Activated T-helper 17 cell treated with anti-CD3 and anti-CD28 coated beads, Interleukin-2, amount 50 U/mL, for 72 hours (primary cell): ENCODE results near the gene MUTYH. TPM values are rescaled to one million over a fixed set of nuclear protein-coding genes. Genes with fewer than 3 reads are reported as not detected.
"Not testable (repeated sequence)": the region's sequence is repeated elsewhere in the genome, so short reads cannot be mapped to it uniquely, and the experiment has no call there.

ENCODE experiments used
- ATAC-seq: fragments of 150-1000 bp; cut with Tn5 transposase; replicated peaks from 2 replicates; pipeline ENCODE4 v1.10.0; 2021; ENCODE audit warnings: mild to moderate bottlenecking, moderate library complexity
- H3K27ac Mint-ChIP-seq: one replicate; pipeline ENCODE4 v1.8.0; 2022; ENCODE audit warnings: mixed read lengths
- H3K27me3 Mint-ChIP-seq: one replicate; pipeline ENCODE4 v1.8.0; 2022; ENCODE audit warnings: mixed read lengths
- H3K36me3 Mint-ChIP-seq: one replicate; pipeline ENCODE4 v1.8.0; 2022; ENCODE audit warnings: low read depth, mild to moderate bottlenecking, mixed read lengths
- H3K4me1 Mint-ChIP-seq: one replicate; pipeline ENCODE4 v1.8.0; 2022; ENCODE audit warnings: mixed read lengths
- H3K4me3 Mint-ChIP-seq: one replicate; pipeline ENCODE4 v1.8.0; 2022; ENCODE audit warnings: mild to moderate bottlenecking, mixed read lengths
- H3K9me3 Mint-ChIP-seq: one replicate; pipeline ENCODE4 v1.8.0; 2022; ENCODE audit warnings: mixed read lengths
- total RNA-seq, 2 donors: library from RNA; stranded (reverse); gene quantifications; one replicate each; pipeline ENCODE4 v1.2.3, GENCODE V29; 2022

The MUTYH gene
- total RNA-seq, 2 donors from 2014 or later, result 23.5 to 35.4 TPM

- H3K27me3 Mint-ChIP-seq, H3K4me3 Mint-ChIP-seq, H3K4me1 Mint-ChIP-seq, H3K27ac Mint-ChIP-seq, H3K36me3 Mint-ChIP-seq, ATAC-seq, H3K9me3 Mint-ChIP-seq: not testable (repeated sequence)
Observed at GRCh38 chr1:45291002-45291401, 49.2 kb downstream of the MUTYH start.

- not testable (repeated sequence) for ATAC-seq, H3K27ac Mint-ChIP-seq, H3K4me1 Mint-ChIP-seq, H3K27me3 Mint-ChIP-seq, H3K9me3 Mint-ChIP-seq, H3K36me3 Mint-ChIP-seq, H3K4me3 Mint-ChIP-seq
Observed at GRCh38 chr1:45286521-45286920, 53.7 kb downstream of the MUTYH start.

- not testable (repeated sequence) for H3K27me3 Mint-ChIP-seq, H3K4me3 Mint-ChIP-seq, H3K9me3 Mint-ChIP-seq, ATAC-seq, H3K27ac Mint-ChIP-seq, H3K36me3 Mint-ChIP-seq, H3K4me1 Mint-ChIP-seq
Observed at GRCh38 chr1:45284858-45285257, 55.4 kb downstream of the MUTYH start.

- no peak overlapping the region for H3K27ac Mint-ChIP-seq
- H3K4me1 Mint-ChIP-seq, result no peaks in the 10 kb centered on the region
- no peak for ATAC-seq
- peaks cover 8% of the 10 kb centered on the region for H3K27me3 Mint-ChIP-seq
- H3K36me3 Mint-ChIP-seq, result no peaks in the 10 kb centered on the region
- H3K4me3 Mint-ChIP-seq, result no peak overlapping the region
- H3K9me3 Mint-ChIP-seq, result no peaks in the 10 kb centered on the region
Observed at GRCh38 chr1:45282351-45282750, 57.9 kb downstream of the MUTYH start.

Other genes starting within 250 kb of the MUTYH start
- 1 to 10 TPM in 1 of 2 donors, under 1 TPM in 1; 0.86 to 1.9 TPM for gene ZSWIM5, start 133.8 kb downstream of the MUTYH start, total RNA-seq
- gene HPDL, start 13.5 kb downstream of the MUTYH start, total RNA-seq, result 10 to 100 TPM in 1 of 2 donors, 1 to 10 TPM in 1; 4.5 to 22.6 TPM
- gene TOE1, start 270 bp downstream of the MUTYH start, total RNA-seq, result 10 to 100 TPM; 23.2 to 35.8 TPM
- 1 to 10 TPM; 2.7 to 8.9 TPM for gene TESK2, start 150.7 kb upstream of the MUTYH start, total RNA-seq
- 1 to 10 TPM; 3.4 TPM for gene CCDC163, start 159.6 kb upstream of the MUTYH start, total RNA-seq
- gene MMACHC, start 159.9 kb upstream of the MUTYH start, total RNA-seq, result 1 to 10 TPM; 3.7 to 4.9 TPM
- 100 to 1,000 TPM; 344 to 571 TPM for gene PRDX1, start 181.4 kb upstream of the MUTYH start, total RNA-seq
- gene AKR1A1, start 210.4 kb upstream of the MUTYH start, total RNA-seq, result 100 to 1,000 TPM; 121 to 151 TPM
- gene NASP, start 243.6 kb upstream of the MUTYH start, total RNA-seq, result 100 to 1,000 TPM; 113 to 224 TPM